Measurements from ENCODE around the gene MARK1. TPM values are rescaled to one million over a fixed set of nuclear protein-coding genes. Genes with fewer than 3 reads are reported as not detected.

The MARK1 gene
- total RNA-seq, 6 experiments from 2014 or later: 0.06 to 0.53 (median 0.24) TPM

GRCh38 chr1:220710333-220710732 lies 182.4 kb downstream of the MARK1 start:
- TF ChIP-seq CTCF (IDR thresholded peaks at IDR 0.05): no peak
- no peak for TF ChIP-seq POLR2A (IDR thresholded peaks at IDR 0.05)
- Histone ChIP-seq H3K27ac (no peak overlapping the region), H3K9me3 (no peaks in the 10 kb centered on the region), H3K4me1 (peaks cover 0 to 23% (median 10%) of the 10 kb centered on the region in 4 donors), H3K27me3 (no peaks in the 10 kb centered on the region), H3K4me3 (no peak overlapping the region), H3K36me3 (no peaks in the 10 kb centered on the region)
- intact Hi-C loops (cut with DNase I): no loop called here
- DNase-seq (no peak), ATAC-seq (no peak)
- WGBS (ENCODE audit: insufficient coverage, low coverage, low lambda C conversion rate, missing lambda C conversion rate): 36% methylated on average over 3 of the region's 4 CpGs

- Histone ChIP-seq H3K36me3 (no peaks in the 10 kb centered on the region), H3K9me3 (no peaks in the 10 kb centered on the region), H3K27ac (no peak overlapping the region), H3K4me3 (no peak overlapping the region), H3K4me1 (peaks cover 0 to 23% (median 10%) of the 10 kb centered on the region in 4 donors), H3K27me3 (no peaks in the 10 kb centered on the region)
- no peak for TF ChIP-seq CTCF (IDR thresholded peaks at IDR 0.05)
- no peak for TF ChIP-seq POLR2A (IDR thresholded peaks at IDR 0.05)
- ATAC-seq (peak; percentile 27 to 62 (median 49)), DNase-seq (no peak)
- 74% methylated on average over 7 of the region's 9 CpGs for WGBS (ENCODE audit: insufficient coverage, low coverage, low lambda C conversion rate, missing lambda C conversion rate)
- intact Hi-C loops (cut with DNase I): no loop called here
Observed at GRCh38 chr1:220711056-220711809, 183.3 kb downstream of the MARK1 start.

Small RNAs within 50 kb of the gene (small RNA-seq; reads per million reads assigned to genes)
- 0 reads per million in 2 experiments for gene RN7SL464P

Other genes starting within 250 kb of the MARK1 start
- gene C1orf115, start 162.2 kb downstream of the MARK1 start, total RNA-seq: 10 to 100 TPM; 45.2 to 65.9 (median 50.8) TPM
- gene MTARC2, start 220.2 kb downstream of the MARK1 start, total RNA-seq: 100 to 1,000 TPM in 3 of 6 experiments, 10 to 100 TPM in 3; 41.8 to 140 (median 86.6) TPM

Measured in right lobe of liver (tissue), 6 donors.